H1 (cell line): ENCODE measurements around the gene HOXD10. TPM values are rescaled to one million over a fixed set of nuclear protein-coding genes. Genes with fewer than 3 reads are reported as not detected.

Experiments used
- EGR1 ChIP-seq: IDR thresholded peaks from 2 replicates; pipeline ENCODE4 v1.6.1; 2011; ENCODE audit warnings: low read depth, low read length, borderline replicate concordance
- EZH2 ChIP-seq: fragments of 200-600 bp; sonication (generic); IDR thresholded peaks from 2 replicates; pipeline ENCODE4 v1.7.1; 2012; ENCODE audit warnings: low read depth, mild to moderate bottlenecking, moderate library complexity, low read length, inconsistent platforms; ENCODE audit not compliant: severe bottlenecking
- MAFK ChIP-seq: IDR thresholded peaks from 2 replicates; pipeline ENCODE4 v1.6.1; 2012; ENCODE audit warnings: low read depth, mild to moderate bottlenecking, improper control_type of control experiment, low read length
- polyA plus RNA-seq, 7 experiments: library from polyadenylated mRNA; depleted of rRNA in 3 of 7; stranded (reverse) in 5 of 7; unstranded in 2 of 7; fragments of >200 nt in 5 of 7; fragments of 200-250 nt in 2 of 7; gene quantifications; 1 replicate in 5 of 7; 2 replicates in 1 of 7; 4 replicates in 1 of 7; pipeline versions ENCODE4 v1.2.1 to v1.2.3, GENCODE V29; 2011 to 2013; ENCODE audit warnings: missing spikeins in 2 of 7, mixed read lengths in 2 of 7
- total RNA-seq: library from RNA; stranded (reverse); fragmentation: NEBNext Ultra II Directional; extraction: Animal tissue kit (Norgen Biotek cat#: 25700); gene quantifications from 2 replicates; pipeline ENCODE4 v1.2.1, GENCODE V29; 2021

The HOXD10 gene
- total and polyA plus RNA-seq, 2 of the 8 experiments (the other 6 are each of a cell fraction or from before 2014, with no cell fraction given) = not detected

DNA sequence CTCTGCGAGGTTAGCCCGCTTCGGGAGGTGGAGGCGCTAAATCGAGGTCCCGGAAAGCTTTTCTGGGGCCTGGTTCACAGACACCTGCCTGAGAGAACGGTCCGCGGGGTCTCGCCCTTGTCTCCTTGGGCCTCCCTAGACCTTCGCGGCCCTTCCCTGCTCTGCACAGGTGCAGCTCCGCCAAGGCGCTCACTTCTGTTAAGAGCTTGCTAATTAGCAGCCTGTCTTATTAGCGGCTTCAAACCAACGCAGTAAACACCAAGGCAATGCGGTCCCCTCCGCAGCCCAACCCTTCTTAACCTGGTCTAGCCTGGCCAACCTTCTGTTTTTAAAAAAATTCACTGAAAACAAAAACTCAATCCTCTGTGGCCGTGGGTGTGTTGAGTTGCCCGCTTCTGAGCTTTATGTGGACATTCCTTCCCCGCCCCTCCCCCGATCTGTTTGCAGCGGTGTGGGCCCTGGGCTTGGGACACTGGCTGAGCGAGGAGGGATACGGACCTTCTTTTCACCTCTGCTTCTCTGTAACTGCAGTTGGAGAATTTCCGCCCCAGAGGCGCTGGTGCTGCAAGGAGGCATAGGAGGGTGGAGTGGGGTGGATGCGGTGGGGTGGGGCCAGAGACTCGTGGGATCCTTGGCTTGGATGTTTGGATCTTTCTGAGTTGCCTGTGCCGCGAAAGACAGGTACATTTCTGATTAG, 31.4 kb downstream of the HOXD10 start (continued):
- TF ChIP-seq EGR1 = no peak
- no peak for TF ChIP-seq MAFK
- TF ChIP-seq EZH2 = peak; percentile 83
